HG03280 (cell line): ENCODE measurements around the gene PGBD5.

ENCODE experiments used
- ATAC-seq: cut with Tn5 transposase; IDR thresholded peaks from one replicate; pipeline ENCODE4 v1.9.1; 2021; ENCODE audit warnings: mild to moderate bottlenecking, moderate library complexity; ENCODE audit not compliant: unreplicated experiment

Gene PGBD5

DNA sequence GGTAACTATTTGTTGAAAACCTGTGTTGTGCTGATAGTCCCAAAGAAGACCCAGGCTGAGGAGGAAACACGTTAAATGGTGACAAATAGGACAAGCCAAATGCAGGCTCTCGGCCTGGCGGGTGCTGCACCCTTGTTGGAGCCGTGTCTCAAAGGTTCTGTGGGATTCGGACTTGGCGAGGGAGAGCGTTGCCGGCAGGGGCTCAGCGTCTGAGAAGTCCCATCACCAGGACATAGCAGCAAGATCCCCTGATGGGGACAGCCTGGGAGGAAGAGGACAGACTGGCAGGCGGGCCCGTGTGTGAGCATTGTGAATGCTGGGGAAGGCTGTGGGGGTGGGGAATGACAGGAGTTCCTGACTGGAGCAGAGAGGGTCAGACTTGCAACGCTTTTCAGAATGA lies 142.5 kb downstream of the PGBD5 start:
- ATAC-seq = no peak

DNA sequence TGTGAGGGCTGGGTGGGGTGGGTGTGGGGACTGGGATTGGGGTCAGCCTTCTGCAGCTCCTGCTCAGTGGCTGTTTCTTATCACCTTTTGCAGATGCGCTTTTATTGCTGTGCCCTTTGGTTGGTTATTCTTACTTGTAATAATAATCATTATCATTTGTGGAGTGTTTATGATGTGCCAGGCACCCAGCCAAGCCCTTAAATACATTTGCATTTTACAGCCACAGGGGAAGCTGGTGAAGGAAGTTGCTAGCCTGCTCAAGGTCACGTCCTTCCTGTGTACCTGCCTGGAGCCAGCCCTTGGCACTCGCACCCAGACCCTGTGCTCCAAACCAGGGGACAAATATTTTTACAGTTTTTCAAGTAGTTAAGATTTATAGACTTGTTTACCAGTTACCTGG lies 144.0 kb downstream of the PGBD5 start:
- ATAC-seq = no peak

GRCh38 chr1:230281556-230281955 lies 144.6 kb downstream of the PGBD5 start:
- ATAC-seq = no peak

DNA sequence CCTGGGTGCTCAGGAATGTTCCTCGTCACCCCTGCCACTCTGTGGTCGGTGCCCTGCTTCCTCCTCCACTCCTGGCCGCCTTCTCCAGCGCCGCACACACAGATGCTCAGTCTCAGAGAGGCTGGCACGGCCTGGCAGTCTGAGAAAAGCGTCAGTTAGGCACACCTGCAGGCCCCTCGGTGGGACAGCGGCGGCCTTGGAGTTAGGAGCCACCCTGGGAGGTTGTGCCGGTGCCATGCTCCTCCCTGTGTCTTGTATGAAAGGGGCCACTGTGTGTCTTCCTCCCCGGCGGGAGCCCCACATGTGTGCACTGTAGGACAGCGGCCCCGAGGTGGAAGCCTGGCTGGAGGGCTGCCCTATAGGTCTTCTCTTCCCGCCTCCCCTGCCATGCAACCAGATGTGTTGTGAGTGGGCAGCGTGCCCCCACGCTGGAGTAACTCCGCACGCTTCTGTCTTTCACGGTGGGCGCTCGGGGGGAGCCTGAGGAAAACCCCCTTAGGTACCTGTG lies 145.2 kb downstream of the PGBD5 start:
- no peak for ATAC-seq

- ATAC-seq = no peak
Observed at GRCh38 chr1:230280054-230280795, 145.9 kb downstream of the PGBD5 start.

- ATAC-seq = no peak
Observed at GRCh38 chr1:230279583-230279945, 146.6 kb downstream of the PGBD5 start.

GRCh38 chr1:230278871-230279582 lies 147.1 kb downstream of the PGBD5 start:
- no peak for ATAC-seq

DNA sequence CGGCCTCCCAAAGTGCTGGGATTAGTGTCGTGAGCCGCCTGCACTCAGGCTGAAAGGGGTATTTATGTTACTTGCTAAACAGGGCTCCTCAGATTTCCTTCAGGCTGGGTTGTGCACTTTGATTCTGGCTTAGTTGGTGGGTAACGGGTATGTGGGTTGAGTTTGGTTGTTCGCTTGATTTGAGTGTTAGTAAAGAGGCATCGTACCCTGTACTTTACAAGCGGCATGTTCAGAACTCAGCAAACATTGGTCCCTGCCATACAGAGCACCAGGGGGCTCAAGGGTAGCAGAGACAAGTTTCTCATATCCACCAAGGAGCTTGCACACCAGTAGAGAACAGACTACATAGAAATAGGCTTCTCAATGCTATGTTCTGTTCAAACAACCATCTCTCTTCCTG lies 147.8 kb downstream of the PGBD5 start:
- no peak for ATAC-seq

- ATAC-seq = no peak
Observed at GRCh38 chr1:230277201-230278025, 148.7 kb downstream of the PGBD5 start.

DNA sequence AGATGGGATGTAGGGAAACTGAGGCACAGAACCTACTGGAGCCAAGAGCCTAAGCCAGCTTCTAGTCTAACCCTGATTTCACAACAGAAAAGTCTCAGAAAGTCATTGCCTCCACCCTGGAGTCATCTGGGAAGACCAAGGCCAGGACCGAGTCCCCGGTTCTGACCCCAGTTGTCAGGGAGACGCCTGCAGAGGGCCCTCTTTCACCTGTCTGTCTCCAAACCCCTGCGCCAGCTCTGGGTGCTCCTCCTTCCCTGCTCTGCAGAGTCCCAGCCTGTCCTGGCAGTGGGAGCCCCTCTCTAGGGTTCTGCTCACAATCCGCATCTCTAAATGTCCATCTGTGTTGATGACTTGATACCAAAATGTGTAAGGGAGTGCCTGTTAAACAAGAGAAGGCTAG lies 149.7 kb downstream of the PGBD5 start:
- ATAC-seq = no peak

GRCh38 chr1:230274254-230274653 lies 151.9 kb downstream of the PGBD5 start:
- ATAC-seq = no peak

DNA sequence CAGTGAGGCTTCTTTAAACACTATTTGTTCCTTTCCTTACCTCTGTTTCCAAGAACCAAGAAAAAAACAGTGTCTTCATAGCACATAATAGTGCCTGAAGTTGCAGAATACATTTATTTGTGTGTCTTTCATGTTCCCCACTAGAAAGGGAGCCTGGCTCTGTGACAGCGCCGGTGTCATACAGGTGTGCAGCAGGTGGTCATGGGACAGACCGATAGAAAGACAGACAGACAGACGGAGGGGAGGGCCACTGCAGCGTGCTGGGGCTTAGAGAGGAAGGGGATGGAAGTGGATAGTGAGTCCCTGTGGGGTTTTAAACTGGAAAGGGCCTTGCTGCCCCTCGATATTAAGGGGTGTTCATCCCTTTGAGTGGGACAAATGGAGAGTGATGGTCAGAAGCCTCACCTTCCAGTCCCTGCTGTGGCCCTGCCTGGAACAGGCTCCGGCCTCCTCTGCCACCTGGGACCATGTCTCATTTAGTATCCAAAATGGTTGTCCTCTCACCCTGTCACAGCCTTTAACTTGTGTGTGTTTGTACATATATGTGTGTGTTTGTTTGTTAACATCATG lies 152.9 kb downstream of the PGBD5 start:
- ATAC-seq = no peak

DNA sequence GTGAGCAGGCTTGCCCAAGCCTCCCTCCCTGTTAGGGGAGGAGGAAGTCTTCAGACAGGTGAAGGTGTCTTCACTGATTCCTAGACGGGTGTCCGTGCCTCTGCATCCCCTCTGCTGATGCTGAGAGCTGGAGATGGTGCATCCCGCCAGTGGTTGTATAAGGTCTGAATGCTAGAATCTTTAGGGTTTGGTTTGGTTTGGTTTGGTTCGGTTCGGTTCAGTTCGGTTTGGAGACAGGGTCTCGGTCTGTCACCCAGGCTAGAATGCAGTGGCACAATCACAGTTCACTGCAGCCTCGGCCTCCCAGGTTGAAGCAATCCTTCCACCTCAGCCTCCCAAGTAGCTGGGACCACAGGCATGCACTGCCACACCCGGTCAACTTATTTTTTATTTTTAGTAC lies 153.6 kb downstream of the PGBD5 start:
- ATAC-seq = no peak

DNA sequence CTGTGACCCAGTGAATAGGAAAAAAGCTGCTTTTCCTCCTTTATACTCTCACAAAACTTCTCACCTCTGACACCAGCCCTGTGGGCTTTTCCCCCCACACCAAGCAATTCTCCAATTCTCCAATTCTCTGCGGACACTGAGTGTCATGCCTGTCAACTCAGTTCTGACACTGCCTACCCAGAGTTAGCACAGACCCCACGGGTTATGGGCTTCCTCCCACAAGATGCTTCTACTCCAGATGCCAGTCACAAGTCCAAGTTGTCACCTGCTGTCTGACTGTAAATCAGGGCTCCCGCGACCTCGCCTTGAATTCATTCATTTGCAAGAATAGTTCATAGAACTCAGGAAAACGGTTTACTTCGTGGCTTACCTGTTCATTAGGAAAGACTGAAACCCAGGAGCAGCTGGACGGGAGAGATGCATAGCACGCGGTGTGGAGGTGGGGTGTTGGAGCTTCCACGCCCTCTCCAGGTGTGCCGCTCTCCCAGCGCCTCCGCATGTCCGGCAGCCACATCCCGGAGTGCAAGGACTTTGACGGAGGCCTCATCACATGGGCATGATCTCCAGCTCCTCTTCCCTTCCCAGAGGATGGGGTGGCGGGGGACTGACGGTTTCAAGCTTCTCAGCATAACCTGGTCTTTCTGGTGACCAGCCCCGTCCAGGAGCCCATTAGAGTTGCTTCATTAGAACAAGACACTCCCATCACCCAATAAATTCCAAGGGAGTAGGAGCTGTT lies 154.7 kb downstream of the PGBD5 start:
- ATAC-seq = no peak

DNA sequence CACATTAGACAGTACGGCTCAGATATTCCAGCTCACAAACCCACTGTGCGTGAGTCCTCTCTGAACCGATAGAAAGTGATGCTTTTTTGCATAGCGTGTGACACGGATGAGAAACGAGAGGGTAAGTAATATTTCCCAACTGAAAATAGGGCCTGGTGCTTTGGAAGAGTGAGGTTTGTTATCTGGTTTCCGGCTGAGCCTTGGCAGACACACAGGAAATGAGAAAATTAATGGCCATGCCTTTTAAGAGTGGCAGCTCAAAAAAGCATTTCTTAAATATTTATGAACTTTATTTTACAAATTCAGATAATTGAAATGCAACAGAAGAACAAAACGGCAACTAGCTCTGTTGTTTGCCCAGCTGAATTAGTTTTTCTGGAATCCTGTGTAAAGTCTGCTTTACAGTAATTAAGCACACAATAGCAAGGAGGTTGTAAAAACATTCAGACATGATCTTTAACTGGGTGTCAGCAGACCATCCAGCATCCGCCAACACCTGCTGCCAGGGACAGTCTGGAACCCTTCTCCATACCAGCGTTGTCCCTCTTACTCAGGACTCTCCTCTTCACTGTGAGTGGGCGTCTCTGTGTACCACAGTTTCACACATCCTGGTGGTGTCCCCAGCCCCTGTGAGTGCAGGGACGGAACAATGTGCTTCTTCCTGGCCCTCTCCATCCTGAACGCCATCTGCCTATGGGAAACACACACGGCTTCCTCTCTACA lies 155.4 kb downstream of the PGBD5 start:
- ATAC-seq = no peak

DNA sequence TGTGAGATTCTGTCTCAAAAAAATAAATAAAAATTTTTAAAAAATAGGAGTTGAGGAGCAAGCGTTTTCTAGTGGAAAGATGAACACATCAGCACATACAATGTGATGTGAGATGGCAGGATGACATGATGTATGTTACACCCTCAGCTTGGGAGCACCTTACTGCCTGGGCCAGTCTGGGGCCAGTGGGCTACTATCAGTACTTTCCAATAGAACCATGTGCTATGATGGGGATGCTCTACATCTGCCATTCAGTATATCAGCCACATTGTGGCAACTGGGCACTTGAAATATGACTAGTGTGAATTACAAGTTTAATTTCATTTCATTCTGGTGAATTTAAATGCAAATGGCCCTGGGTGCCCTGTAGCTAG lies 156.0 kb downstream of the PGBD5 start:
- ATAC-seq = no peak

DNA sequence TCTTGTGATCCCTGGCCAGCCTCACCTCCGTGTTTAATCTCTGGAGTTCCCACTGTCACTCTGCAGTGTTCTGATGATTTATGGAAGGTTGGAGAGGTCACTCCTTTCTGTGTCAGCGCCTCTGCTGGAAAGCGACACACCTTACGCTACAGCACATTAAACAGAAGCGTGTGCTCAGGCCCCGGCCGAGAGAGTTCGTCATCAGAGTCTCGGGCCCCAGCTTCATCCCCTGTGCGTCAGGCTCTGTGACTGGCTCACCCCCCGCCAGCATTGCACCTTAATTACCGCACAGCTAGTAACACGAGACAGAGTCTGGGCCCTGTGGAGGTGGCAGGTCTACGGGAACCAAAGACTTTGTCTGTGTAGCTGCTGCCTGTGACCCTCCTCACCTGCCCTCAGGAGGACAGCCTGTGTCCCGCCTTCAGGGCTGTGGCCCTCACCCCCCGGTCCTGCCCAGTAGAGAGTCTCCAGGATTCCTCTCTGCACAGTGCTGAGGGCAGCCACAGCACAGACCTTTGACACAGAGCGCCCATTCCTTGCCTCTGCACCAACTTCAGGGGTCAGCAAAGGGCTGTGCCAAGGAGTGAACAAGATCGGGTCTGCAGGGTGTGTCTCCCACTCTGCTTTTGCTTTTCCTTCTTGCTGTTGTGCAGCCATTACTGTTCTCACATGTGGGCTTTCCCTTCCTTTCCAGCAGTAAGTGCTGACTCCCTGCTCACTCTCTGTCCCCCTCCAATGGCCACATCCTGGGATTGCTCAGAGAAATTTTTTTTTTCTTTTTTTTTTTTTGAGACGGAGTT lies 157.6 kb downstream of the PGBD5 start:
- no peak for ATAC-seq

DNA sequence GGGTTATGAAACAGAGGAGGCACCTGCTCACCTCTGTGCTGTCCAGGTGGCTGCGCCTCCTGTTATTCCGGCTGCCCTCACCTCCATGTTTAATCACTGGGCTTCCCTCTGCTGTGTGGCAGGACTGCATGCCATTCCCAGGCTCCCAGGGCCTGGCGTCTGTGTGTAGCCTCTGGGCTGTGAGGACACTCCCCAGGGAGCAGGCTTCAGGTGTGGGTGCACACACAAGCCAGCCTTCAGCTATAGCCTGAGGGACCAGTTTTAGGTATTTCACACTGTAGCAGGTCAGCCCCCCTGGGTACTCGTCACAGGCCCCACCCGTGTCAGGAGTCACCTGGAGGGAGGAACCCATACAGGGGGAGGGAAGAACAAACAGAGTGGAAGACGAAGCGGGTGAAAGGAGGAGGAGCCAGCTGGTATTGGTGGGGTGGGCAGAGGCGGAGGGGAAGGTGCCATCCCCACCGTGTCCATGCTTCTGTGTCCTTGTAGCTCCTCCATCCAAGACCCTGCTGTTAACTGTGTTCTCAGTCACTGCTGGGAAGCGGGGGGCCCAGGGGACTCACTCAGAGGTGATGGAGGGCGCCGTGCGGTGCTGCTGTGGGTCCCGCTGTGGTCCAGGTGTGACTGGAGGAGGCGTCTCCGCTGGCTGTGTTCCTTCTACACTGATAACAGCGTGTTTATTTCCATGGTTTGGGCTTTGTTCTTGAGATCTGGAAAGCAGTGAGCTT lies 158.6 kb downstream of the PGBD5 start:
- ATAC-seq = no peak

- ATAC-seq = no peak
Observed at GRCh38 chr1:230266456-230266855, 159.7 kb downstream of the PGBD5 start.
